ENCODE data around the gene LIFR. TPM values are rescaled to one million over a fixed set of nuclear protein-coding genes. Genes with fewer than 3 reads are reported as not detected.
A peak's percentile ranks its signal among the peaks of the same experiment; 100 is the strongest.
"Not testable (repeated sequence)": the region's sequence is repeated elsewhere in the genome, so short reads cannot be mapped to it uniquely, and the experiment has no call there.

The LIFR gene
- total and polyA plus RNA-seq, 3 donors from 2014 or later, result 19.7 to 63.9 (median 49.9) TPM

DNA sequence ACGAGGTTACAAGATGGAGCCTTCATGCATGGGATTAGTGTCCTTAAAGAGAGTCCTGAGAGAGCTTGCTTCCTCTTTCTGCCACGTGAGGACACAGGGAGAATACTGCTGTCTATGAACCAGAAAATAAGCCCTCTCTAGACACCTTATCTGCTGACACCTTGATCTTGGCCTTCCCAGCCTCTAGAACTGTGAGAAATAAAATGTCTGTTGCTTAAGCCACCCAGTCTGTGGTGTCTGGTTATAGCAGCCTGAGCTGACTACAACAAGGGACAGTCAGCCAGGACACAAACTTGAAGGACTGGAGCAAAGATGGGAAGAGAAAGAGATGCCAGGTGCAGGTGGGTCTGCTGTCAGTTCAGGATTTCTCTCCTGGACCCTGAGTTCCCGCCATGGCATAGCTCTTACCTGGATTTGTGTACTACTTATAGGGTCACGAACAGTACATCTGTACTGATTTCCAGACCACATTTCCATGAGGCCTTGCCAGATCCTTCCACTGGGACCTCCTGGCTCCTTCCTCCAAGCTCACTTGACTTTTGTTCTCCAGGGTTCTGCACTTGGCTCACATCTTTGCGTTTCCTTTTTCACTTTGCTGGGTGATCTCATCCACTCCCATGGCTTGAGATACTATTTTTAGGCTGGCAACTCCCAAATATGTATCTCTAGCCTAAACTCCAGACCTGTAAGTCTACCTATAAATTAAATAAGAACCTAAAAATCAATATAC is 44.9 kb upstream of the LIFR start:
- Histone ChIP-seq H3K4me1 (peaks cover 16% of the 10 kb centered on the region), H3K36me3 (ENCODE audit: low read depth, missing control alignments) (no peaks in the 10 kb centered on the region), H3K27me3 (no peaks in the 10 kb centered on the region), H3K27ac (peak overlapping the region in 1 of 2 donors; percentile 36), H3K9me3 (no peaks in the 10 kb centered on the region), H3K4me3 (no peak overlapping the region)
- DNase-seq, result peak; percentile 52
- WGBS, 2 donors, result 59 to 66% methylated on average over 5 of the region's 5 CpGs
- TF ChIP-seq CTCF (IDR thresholded peaks at IDR 0.05) (no peak), POLR2A (IDR thresholded peaks at IDR 0.05) (no peak)
- intact Hi-C loops (cut with DNase I; ENCODE audit: low total_unique reads), result no loop called here

- intact Hi-C loops (cut with DNase I; ENCODE audit: low total_unique reads), result no loop called here
- H3K36me3 ChIP-seq (ENCODE audit: low read depth, missing control alignments), result no peaks in the 10 kb centered on the region
- no peaks in the 10 kb centered on the region for H3K9me3 ChIP-seq
- no peaks in the 10 kb centered on the region for H3K27me3 ChIP-seq
- peaks cover 16% of the 10 kb centered on the region for H3K4me1 ChIP-seq
- no peak overlapping the region for H3K27ac ChIP-seq
- no peak for DNase-seq
- WGBS, 2 donors, result 86 to 89% methylated on average over 2 to 3 of the region's 3 CpGs
- H3K4me3 ChIP-seq, result no peak overlapping the region
- TF ChIP-seq POLR2A (IDR thresholded peaks at IDR 0.05) (no peak), CTCF (IDR thresholded peaks at IDR 0.05) (no peak)
Observed at GRCh38 chr5:38600329-38601045, 44.0 kb upstream of the LIFR start.

GRCh38 chr5:38599751-38600150 is 43.3 kb upstream of the LIFR start:
- H3K4me3 ChIP-seq; intact Hi-C loops (cut with DNase I; ENCODE audit: low total_unique reads); DNase-seq; H3K9me3 ChIP-seq; H3K27ac ChIP-seq; H3K36me3 ChIP-seq (ENCODE audit: low read depth, missing control alignments); H3K27me3 ChIP-seq: not testable (repeated sequence)
- H3K4me1 ChIP-seq, result peaks cover 16% of the 10 kb centered on the region

- Histone ChIP-seq H3K4me3 (no peak overlapping the region), H3K9me3 (no peaks in the 10 kb centered on the region), H3K4me1 (peaks cover 16% of the 10 kb centered on the region), H3K27me3 (no peaks in the 10 kb centered on the region), H3K27ac (no peak overlapping the region), H3K36me3 (ENCODE audit: low read depth, missing control alignments) (no peaks in the 10 kb centered on the region)
- no peak for TF ChIP-seq POLR2A (IDR thresholded peaks at IDR 0.05)
- TF ChIP-seq CTCF (IDR thresholded peaks at IDR 0.05), result no peak
- intact Hi-C loops (cut with DNase I; ENCODE audit: low total_unique reads), result no loop called here
- DNase-seq, result no peak
- 83 to 85% methylated on average over 2 of the region's 2 CpGs for WGBS, 2 donors
Observed at GRCh38 chr5:38598994-38599617, 42.7 kb upstream of the LIFR start.

- WGBS, 2 donors, result 83 to 89% methylated on average over 8 of the region's 8 CpGs
- intact Hi-C loops (cut with DNase I; ENCODE audit: low total_unique reads), result no loop called here
Observed at GRCh38 chr5:38598296-38598993, 42.0 kb upstream of the LIFR start.

More at GRCh38 chr5:38598296-38598993, 42.0 kb upstream of the LIFR start:
- H3K36me3 ChIP-seq (ENCODE audit: low read depth, missing control alignments), result no peaks in the 10 kb centered on the region
- H3K27ac ChIP-seq, result no peak overlapping the region
- H3K27me3 ChIP-seq, result no peaks in the 10 kb centered on the region
- H3K4me3 ChIP-seq, result no peak overlapping the region
- peaks cover 16% of the 10 kb centered on the region for H3K4me1 ChIP-seq
- no peak for TF ChIP-seq CTCF (IDR thresholded peaks at IDR 0.05)
- H3K9me3 ChIP-seq, result no peaks in the 10 kb centered on the region
- DNase-seq, result no peak
